ENCODE results near the gene SEMA3C. TPM values are rescaled to one million over a fixed set of nuclear protein-coding genes. Genes with fewer than 3 reads are reported as not detected.

SEMA3C gene
- total RNA-seq, 1 experiment from 2014 or later, result 232 TPM

DNA sequence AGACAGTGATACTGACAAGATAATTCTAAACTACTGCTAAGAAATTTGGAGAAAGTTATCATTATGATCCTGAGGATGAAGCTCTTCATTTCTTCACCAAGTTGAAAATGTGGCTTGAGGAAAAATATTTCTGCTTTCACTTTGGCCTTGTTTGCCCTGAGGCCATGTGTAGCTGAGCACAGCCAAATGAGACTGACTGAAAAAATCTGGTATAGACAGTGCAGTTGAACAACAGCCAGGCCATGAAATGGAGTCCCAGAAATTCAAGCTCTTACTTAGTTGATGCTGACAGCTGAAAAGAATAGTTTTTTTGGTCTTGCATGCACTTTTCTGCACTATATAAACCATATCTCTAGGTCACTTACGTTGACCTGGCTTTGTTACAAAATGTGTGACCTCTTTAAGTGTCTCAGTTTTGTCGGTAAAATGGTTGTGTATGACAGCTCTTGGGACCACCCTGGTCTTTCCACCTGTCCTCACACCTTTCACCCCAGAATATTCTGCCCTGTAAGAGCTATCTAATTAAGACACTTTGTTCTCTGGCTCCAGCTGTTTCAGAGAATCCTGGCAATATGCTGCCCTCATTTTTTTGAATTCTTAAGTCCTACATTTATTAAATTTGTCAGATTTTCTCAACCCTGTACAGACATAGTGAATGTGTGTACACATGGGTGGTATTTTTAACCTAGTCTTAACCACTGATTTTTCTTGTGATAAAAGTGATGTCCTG, 189.1 kb downstream of the SEMA3C start:
- ATAC-seq (peak; percentile 71), DNase-seq (ENCODE audit: low read depth, low spot score) (no peak)
- Histone ChIP-seq H3K27ac (ENCODE audit: low read length) (peak overlapping the region; percentile 61; the same call in 1 of the 2 replicates), H3K36me3 (ENCODE audit: control insufficient read depth, insufficient read depth, low read length) (no peaks in the 10 kb centered on the region), H3K27me3 (ENCODE audit: control insufficient read depth, insufficient read depth, low read length) (no peaks in the 10 kb centered on the region), H3K9me3 (ENCODE audit: control insufficient read depth, insufficient read depth, low read depth, low read length) (0 out of 2 replicates have a peak, but pooled peaks cover 3% of the 10 kb centered on the region), H3K4me3 (ENCODE audit: low read depth in 2 of 2, low read length in 2 of 2) (no peak overlapping the region), H3K4me1 (ENCODE audit: control insufficient read depth, insufficient read depth, low read length) (no peaks in the 10 kb centered on the region; the same call in 1 of the 2 replicates)
- BruUV-seq (replicated peaks), result no TSS peak
- ChIA-PET CTCF (no interaction called here), POLR2A (no interaction called here)
- TF ChIP-seq TCF7L2 (IDR thresholded peaks at IDR 0.05; ENCODE audit: low read depth, low read length), result no peak
- TF ChIP-seq SIN3A (IDR thresholded peaks at IDR 0.05; ENCODE audit: borderline replicate concordance, insufficient read depth, low read depth, low read length), result no peak
- TF ChIP-seq CTCF (IDR thresholded peaks at IDR 0.05), result no peak
- TF ChIP-seq, protein P1, sequence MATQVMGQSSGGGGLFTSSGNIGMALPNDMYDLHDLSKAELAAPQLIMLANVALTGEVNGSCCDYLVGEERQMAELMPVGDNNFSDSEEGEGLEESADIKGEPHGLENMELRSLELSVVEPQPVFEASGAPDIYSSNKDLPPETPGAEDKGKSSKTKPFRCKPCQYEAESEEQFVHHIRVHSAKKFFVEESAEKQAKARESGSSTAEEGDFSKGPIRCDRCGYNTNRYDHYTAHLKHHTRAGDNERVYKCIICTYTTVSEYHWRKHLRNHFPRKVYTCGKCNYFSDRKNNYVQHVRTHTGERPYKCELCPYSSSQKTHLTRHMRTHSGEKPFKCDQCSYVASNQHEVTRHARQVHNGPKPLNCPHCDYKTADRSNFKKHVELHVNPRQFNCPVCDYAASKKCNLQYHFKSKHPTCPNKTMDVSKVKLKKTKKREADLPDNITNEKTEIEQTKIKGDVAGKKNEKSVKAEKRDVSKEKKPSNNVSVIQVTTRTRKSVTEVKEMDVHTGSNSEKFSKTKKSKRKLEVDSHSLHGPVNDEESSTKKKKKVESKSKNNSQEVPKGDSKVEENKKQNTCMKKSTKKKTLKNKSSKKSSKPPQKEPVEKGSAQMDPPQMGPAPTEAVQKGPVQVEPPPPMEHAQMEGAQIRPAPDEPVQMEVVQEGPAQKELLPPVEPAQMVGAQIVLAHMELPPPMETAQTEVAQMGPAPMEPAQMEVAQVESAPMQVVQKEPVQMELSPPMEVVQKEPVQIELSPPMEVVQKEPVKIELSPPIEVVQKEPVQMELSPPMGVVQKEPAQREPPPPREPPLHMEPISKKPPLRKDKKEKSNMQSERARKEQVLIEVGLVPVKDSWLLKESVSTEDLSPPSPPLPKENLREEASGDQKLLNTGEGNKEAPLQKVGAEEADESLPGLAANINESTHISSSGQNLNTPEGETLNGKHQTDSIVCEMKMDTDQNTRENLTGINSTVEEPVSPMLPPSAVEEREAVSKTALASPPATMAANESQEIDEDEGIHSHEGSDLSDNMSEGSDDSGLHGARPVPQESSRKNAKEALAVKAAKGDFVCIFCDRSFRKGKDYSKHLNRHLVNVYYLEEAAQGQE (IDR thresholded peaks at IDR 0.05; ENCODE audit: insufficient read depth in 1 of 2, low read depth in 2 of 2, low read length in 1 of 2), result no peak
- TF ChIP-seq POLR2AphosphoS5 (IDR thresholded peaks at IDR 0.05; ENCODE audit: low read depth, low read length), result no peak
- intact Hi-C loops (cut with micrococcal nuclease; ENCODE audit: unreplicated experiment) (no loop called here), in situ Hi-C loops (cut with HindIII; ENCODE audit: low pct_unique_long_range_greater_than_20kb, low sequenced_read_pairs) (no loop called here)

- POLR2A ChIA-PET, result no interaction called here
- H3K27ac ChIP-seq (ENCODE audit: low read length), result peak overlapping the region; percentile 20; the same call in 1 of the 2 replicates
- H3K4me1 ChIP-seq (ENCODE audit: control insufficient read depth, insufficient read depth, low read length), result peaks cover 27% of the 10 kb centered on the region
- DNase-seq (ENCODE audit: low read depth, low spot score), result no peak
- no peak overlapping the region for H3K4me3 ChIP-seq (ENCODE audit: low read depth in 2 of 2, low read length in 2 of 2)
- no peaks in the 10 kb centered on the region for H3K36me3 ChIP-seq (ENCODE audit: control insufficient read depth, insufficient read depth, low read length)
- no peaks in the 10 kb centered on the region for H3K27me3 ChIP-seq (ENCODE audit: control insufficient read depth, insufficient read depth, low read length)
- ATAC-seq, result no peak
- in situ Hi-C loops (cut with HindIII; ENCODE audit: low pct_unique_long_range_greater_than_20kb, low sequenced_read_pairs) (no loop called here), intact Hi-C loops (cut with micrococcal nuclease; ENCODE audit: unreplicated experiment) (no loop called here)
- BruUV-seq (replicated peaks), result no TSS peak
- CTCF ChIA-PET, result no interaction called here
- TF ChIP-seq TCF7L2 (IDR thresholded peaks at IDR 0.05; ENCODE audit: low read depth, low read length) (no peak), CTCF (IDR thresholded peaks at IDR 0.05) (no peak), POLR2AphosphoS5 (IDR thresholded peaks at IDR 0.05; ENCODE audit: low read depth, low read length) (no peak), SIN3A (IDR thresholded peaks at IDR 0.05; ENCODE audit: borderline replicate concordance, insufficient read depth, low read depth, low read length) (no peak)
- TF ChIP-seq, protein P1 (IDR thresholded peaks at IDR 0.05; ENCODE audit: insufficient read depth in 1 of 2, low read depth in 2 of 2, low read length in 1 of 2), result no peak
- 0 out of 2 replicates have a peak, but pooled peaks cover 3% of the 10 kb centered on the region for H3K9me3 ChIP-seq (ENCODE audit: control insufficient read depth, insufficient read depth, low read depth, low read length)
These were observed 192.2 kb downstream of the SEMA3C start for GRCh38 chr7:80726666-80727065.

Data from Panc1 (cell line).